CD4-positive, alpha-beta T cell treated with Interleukin-15 for 4 hours (primary cell): Measurements from ENCODE around the gene SLC31A2.

ENCODE experiments used
- DNase-seq: peaks from one replicate; pipeline ENCODE4 v3.0.0-alpha.2; 2020; ENCODE audit warnings: low spot score

The SLC31A2 gene

GRCh38 chr9:113186137-113186755 is 35.4 kb downstream of the SLC31A2 start:
- DNase-seq: no peak

GRCh38 chr9:113187929-113188595 is 37.3 kb downstream of the SLC31A2 start:
- no peak for DNase-seq

- DNase-seq: no peak
These were observed 41.6 kb downstream of the SLC31A2 start for GRCh38 chr9:113192455-113192854.

- no peak for DNase-seq
These were observed 49.0 kb downstream of the SLC31A2 start for GRCh38 chr9:113199683-113200329.

- no peak for DNase-seq
These were observed 54.6 kb downstream of the SLC31A2 start for GRCh38 chr9:113205432-113205831.

GRCh38 chr9:113205861-113206260 is 55.1 kb downstream of the SLC31A2 start:
- no peak for DNase-seq

- DNase-seq: no peak
These were observed 60.0 kb downstream of the SLC31A2 start for GRCh38 chr9:113210815-113211214.
